Colonic mucosa (tissue), 4 donors: ENCODE results near the gene MSL2. TPM values are rescaled to one million over a fixed set of nuclear protein-coding genes. Genes with fewer than 3 reads are reported as not detected.

ENCODE experiments used
- DNase-seq: peaks from one replicate; pipeline ENCODE4 v3.0.0-alpha.2; 2020
- H3K27ac ChIP-seq: fragments of 200-600 bp; one replicate; pipeline ENCODE4 v1.8.0; 2021
- H3K27me3 ChIP-seq: fragments of 200-600 bp; one replicate; pipeline ENCODE4 v1.8.0; 2021
- H3K36me3 ChIP-seq: fragments of 200-600 bp; one replicate; pipeline ENCODE4 v1.8.0; 2021
- H3K4me1 ChIP-seq: fragments of 200-600 bp; one replicate; pipeline ENCODE4 v1.8.0; 2021; ENCODE audit warnings: mild to moderate bottlenecking
- H3K4me3 ChIP-seq: fragments of 200-600 bp; one replicate; pipeline ENCODE4 v1.8.0; 2021
- H3K9ac ChIP-seq, 2 donors: one replicate each; pipeline ENCODE4 v1.7.0; 2013; ENCODE audit warnings: control low read depth in 2 of 2, low read depth in 2 of 2, low read length in 2 of 2
- H3K9me3 ChIP-seq: fragments of 200-600 bp; one replicate; pipeline ENCODE4 v1.8.0; 2021
- CTCF ChIP-seq: fragments of 200-600 bp; IDR thresholded peaks from one replicate; pipeline ENCODE4 v1.8.0; 2022; ENCODE audit warnings: antibody characterized with exemption, mild to moderate bottlenecking
- intact Hi-C: fragments of 100-400 bp; cut with DNase I; formaldehyde crosslinking; loops from one replicate; pipeline ENCODE4 v1.14.1; 2022
- total RNA-seq, 2 donors: library from RNA; stranded (reverse); fragmentation: NEBNext Ultra II Directional in 1 of 2; extraction: Animal tissue kit (Norgen Biotek cat#: 25700) in 1 of 2; gene quantifications; one replicate each; pipeline ENCODE4 v1.2.1, GENCODE V29; 2021
- donor health status: healthy.
- donor health status: DM: no; HTN: no; CAD: no.
- donor health status: DM: no; HTN: no; CAD: no.

Gene MSL2
- total RNA-seq, 2 donors from 2014 or later, result 23.5 to 31.0 TPM

DNA sequence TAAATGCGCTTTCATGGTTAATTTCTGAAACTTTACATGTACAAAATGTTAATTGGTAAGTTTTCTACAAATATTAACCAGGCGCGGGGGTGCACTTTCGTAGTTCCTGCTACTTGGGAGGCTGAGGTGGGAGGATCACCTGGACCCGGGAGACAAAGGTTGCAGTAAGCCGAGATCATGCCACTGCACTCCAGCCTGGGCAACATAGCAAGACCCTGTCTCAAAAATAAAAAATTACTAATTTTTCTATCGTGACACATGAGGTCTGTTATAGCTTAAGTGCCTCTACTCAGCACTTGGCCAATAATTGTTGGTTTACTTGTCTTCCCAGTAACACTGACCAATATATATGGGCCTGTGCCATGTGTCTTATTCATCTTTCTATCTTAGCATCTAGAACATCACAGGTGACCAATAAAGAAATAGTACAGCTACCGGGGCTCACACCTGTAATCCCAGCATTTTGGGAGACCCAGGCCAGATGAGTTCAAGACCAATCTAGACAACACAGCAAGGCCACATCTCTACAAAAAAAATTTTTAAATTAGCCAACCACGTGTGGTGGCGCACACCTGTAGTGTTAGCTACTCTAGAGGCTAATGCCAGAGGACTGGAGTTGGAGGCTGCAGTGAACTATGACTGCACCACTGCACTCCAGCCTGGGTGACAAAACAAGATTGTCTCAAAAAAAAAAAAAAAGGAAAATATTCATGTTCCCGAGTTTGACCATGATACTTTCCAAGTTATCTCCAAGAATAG lies 6.1 kb downstream of the MSL2 start:
- Histone ChIP-seq H3K27me3 (no peaks in the 10 kb centered on the region), H3K9ac (no peak overlapping the region), H3K4me1 (peaks cover 13% of the 10 kb centered on the region), H3K4me3 (no peak overlapping the region), H3K9me3 (no peaks in the 10 kb centered on the region), H3K27ac (no peak overlapping the region), H3K36me3 (no peaks in the 10 kb centered on the region)
- DNase-seq, result no peak
- intact Hi-C loops, result loop anchor here (5.0 kb wide), 1 partner anchor 62 kb away; the partner anchor contains the start of gene PCCB
- TF ChIP-seq CTCF, result no peak

DNA sequence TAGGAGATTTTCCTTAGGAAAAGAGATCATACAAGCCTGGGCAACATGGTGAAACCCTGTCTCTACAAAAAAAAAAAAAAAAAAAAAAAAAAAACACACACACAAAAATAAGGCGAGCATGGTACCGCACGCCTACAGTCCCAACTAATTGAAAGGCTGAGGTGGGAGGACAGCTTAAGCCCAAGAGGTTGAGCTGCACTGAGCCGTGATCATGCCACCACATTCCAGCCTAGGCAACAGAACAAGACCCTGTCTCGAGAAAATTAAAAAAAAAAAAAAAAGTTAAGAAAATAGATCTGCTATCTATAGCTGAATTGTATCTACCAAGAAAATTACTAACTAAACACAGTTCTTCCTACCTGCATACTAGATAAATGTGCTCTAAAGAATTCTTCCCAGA lies 7.1 kb downstream of the MSL2 start:
- peaks cover 13% of the 10 kb centered on the region for H3K4me1 ChIP-seq
- no peak for TF ChIP-seq CTCF
- no peak overlapping the region for H3K4me3 ChIP-seq
- no peak overlapping the region for H3K9ac ChIP-seq
- H3K36me3 ChIP-seq, result no peaks in the 10 kb centered on the region
- intact Hi-C loops, result no loop called here
- DNase-seq, result no peak
- no peaks in the 10 kb centered on the region for H3K9me3 ChIP-seq
- H3K27ac ChIP-seq, result no peak overlapping the region
- H3K27me3 ChIP-seq, result no peaks in the 10 kb centered on the region

DNA sequence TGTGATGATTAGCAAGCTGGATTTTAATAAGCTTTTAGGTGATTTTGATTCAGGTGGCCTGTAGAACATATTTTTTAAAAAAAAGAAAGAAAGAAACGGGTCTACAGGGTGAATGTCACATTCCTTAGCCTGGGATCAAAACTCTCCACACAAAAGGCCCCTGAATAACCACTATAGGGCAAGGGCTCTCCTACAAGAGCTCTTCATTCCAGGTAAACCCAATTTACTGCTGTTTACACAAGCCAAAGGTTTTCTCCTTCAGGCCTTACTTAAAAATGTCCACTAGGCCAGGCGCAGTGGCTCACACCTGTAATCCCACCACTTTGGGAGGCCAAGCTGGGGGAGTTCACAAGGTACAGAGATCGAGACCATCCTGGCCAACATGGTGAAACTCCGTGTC lies 8.3 kb downstream of the MSL2 start:
- Histone ChIP-seq H3K36me3 (no peaks in the 10 kb centered on the region), H3K4me1 (peaks cover 13% of the 10 kb centered on the region), H3K27me3 (no peaks in the 10 kb centered on the region), H3K9me3 (no peaks in the 10 kb centered on the region), H3K4me3 (no peak overlapping the region), H3K9ac (no peak overlapping the region), H3K27ac (no peak overlapping the region)
- intact Hi-C loops, result no loop called here
- no peak for TF ChIP-seq CTCF
- DNase-seq, result no peak

DNA sequence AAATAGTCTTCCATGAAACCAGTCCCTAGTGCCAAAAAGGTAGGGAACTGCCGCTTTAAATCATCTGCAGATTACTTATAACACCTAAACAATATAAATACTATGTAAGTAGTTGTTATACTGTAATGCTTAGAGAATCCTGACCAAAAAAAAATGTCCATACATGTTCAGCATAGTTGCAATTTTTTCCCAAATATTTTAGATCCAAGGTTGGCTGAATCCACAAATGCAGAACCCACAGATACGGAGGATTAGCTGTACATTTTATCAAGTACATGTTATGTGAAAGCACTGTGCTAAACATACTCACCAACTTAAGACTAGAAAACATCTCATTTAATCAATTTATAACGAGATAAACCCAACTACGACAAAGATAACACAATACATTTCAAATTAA lies 9.3 kb downstream of the MSL2 start:
- Histone ChIP-seq H3K27me3 (no peaks in the 10 kb centered on the region), H3K27ac (no peak overlapping the region), H3K36me3 (no peaks in the 10 kb centered on the region), H3K9ac (no peak overlapping the region), H3K4me3 (no peak overlapping the region), H3K4me1 (peaks cover 13% of the 10 kb centered on the region), H3K9me3 (no peaks in the 10 kb centered on the region)
- DNase-seq, result no peak
- intact Hi-C loops, result no loop called here
- TF ChIP-seq CTCF, result no peak

DNA sequence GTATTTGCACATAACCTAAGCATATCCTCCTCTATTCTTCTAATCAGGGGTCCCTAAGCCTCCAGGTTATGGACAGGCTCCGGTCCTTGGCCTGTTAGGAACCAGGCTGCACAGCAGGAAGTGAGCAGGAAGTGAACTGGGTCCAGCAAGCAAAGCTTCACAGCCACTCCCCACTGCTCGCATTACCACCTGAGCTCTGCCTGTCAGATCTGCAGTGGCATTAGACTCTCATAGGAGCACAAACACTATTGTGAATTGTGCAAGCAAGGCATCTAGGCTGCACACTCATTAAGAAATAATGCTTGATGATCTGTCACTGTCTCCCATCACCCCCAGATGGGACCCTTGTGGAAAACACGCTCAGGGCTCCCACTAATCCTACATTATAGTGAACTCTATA lies 9.8 kb downstream of the MSL2 start:
- peak overlapping the region in 1 of 2 donors; percentile 15 for H3K9ac ChIP-seq
- H3K4me1 ChIP-seq, result peaks cover 14% of the 10 kb centered on the region
- TF ChIP-seq CTCF, result no peak
- no peaks in the 10 kb centered on the region for H3K9me3 ChIP-seq
- no peaks in the 10 kb centered on the region for H3K27me3 ChIP-seq
- H3K27ac ChIP-seq, result no peak overlapping the region
- peak; percentile 56 for DNase-seq
- intact Hi-C loops, result no loop called here
- no peaks in the 10 kb centered on the region for H3K36me3 ChIP-seq
- H3K4me3 ChIP-seq, result no peak overlapping the region
